Occipital lobe (tissue), 2 donors: Measurements from ENCODE around the gene YPEL5. TPM values are rescaled to one million over a fixed set of nuclear protein-coding genes. Genes with fewer than 3 reads are reported as not detected.

Source experiments
- DNase-seq: peaks from one replicate; lab custom pipeline; 2025; lab: John Stamatoyannopoulos, UW
- total RNA-seq: library from RNA; depleted of rRNA; stranded (reverse); fragments of >200 nt; gene quantifications from one replicate; pipeline ENCODE4 v1.2.3, GENCODE V29; 2014

YPEL5 gene
- total RNA-seq, 1 donor from 2014 or later, result 125 TPM

- DNase-seq, result no peak
These were observed 17.5 kb downstream of the YPEL5 start for GRCh38 chr2:30164131-30164925.

- peak; percentile 27 for DNase-seq
These were observed 18.3 kb downstream of the YPEL5 start for GRCh38 chr2:30165050-30165520.

- no peak for DNase-seq
These were observed 18.8 kb downstream of the YPEL5 start for GRCh38 chr2:30165617-30166016.

GRCh38 chr2:30172627-30173026 is 25.8 kb downstream of the YPEL5 start:
- DNase-seq, result no peak

- DNase-seq, result no peak
These were observed 30.6 kb downstream of the YPEL5 start for GRCh38 chr2:30177440-30177839.

GRCh38 chr2:30177956-30178355 is 31.1 kb downstream of the YPEL5 start:
- no peak for DNase-seq

GRCh38 chr2:30178618-30179434 is 32.0 kb downstream of the YPEL5 start:
- peak; percentile 76 for DNase-seq

- DNase-seq, result no peak
These were observed 32.7 kb downstream of the YPEL5 start for GRCh38 chr2:30179536-30179935.

- no peak for DNase-seq
These were observed 33.4 kb downstream of the YPEL5 start for GRCh38 chr2:30180226-30180625.

- no peak for DNase-seq
These were observed 34.4 kb downstream of the YPEL5 start for GRCh38 chr2:30181176-30181575.

GRCh38 chr2:30184035-30184434 is 37.2 kb downstream of the YPEL5 start:
- DNase-seq, result no peak

- no peak for DNase-seq
These were observed 38.4 kb downstream of the YPEL5 start for GRCh38 chr2:30185178-30185577.

- no peak for DNase-seq
These were observed 41.5 kb downstream of the YPEL5 start for GRCh38 chr2:30188292-30188691.

GRCh38 chr2:30190637-30191036 is 43.8 kb downstream of the YPEL5 start:
- no peak for DNase-seq

- no peak for DNase-seq
These were observed 44.3 kb downstream of the YPEL5 start for GRCh38 chr2:30191107-30191506.

- DNase-seq, result no peak
These were observed 45.0 kb downstream of the YPEL5 start for GRCh38 chr2:30191819-30192271.

- DNase-seq, result no peak
These were observed 45.5 kb downstream of the YPEL5 start for GRCh38 chr2:30192314-30192713.

- DNase-seq, result no peak
These were observed 46.4 kb downstream of the YPEL5 start for GRCh38 chr2:30193104-30193681.

- no peak for DNase-seq
These were observed 47.6 kb downstream of the YPEL5 start for GRCh38 chr2:30194421-30194820.

- DNase-seq, result no peak
These were observed 48.2 kb downstream of the YPEL5 start for GRCh38 chr2:30195016-30195415.

GRCh38 chr2:30197570-30198192 is 50.9 kb downstream of the YPEL5 start:
- no peak for DNase-seq

GRCh38 chr2:30201990-30202389 is 55.2 kb downstream of the YPEL5 start:
- no peak for DNase-seq
